GM23338 (cell line): ENCODE data around the gene GNAI3. TPM values are rescaled to one million over a fixed set of nuclear protein-coding genes. Genes with fewer than 3 reads are reported as not detected.

Source experiments
- ATAC-seq: fragments of 200-7000 bp; cut with Tn5 transposase; 3 replicates; pipeline ENCODE4 v1.9.1; 2020
- DNase-seq: peaks from one replicate; pipeline ENCODE4 v3.0.0-alpha.2; 2015; ENCODE audit warnings: low spot score
- H2AFZ ChIP-seq: fragments of 200-600 bp; sonication (generic); 2 replicates; pipeline ENCODE4 v1.8.0; 2016; ENCODE audit warnings: antibody characterized with exemption, mild to moderate bottlenecking, moderate library complexity
- H3F3A ChIP-seq: fragments of 200-600 bp; sonication (generic); replicated peaks from 2 replicates; pipeline ENCODE4 v1.8.0; 2017; ENCODE audit warnings: antibody characterized with exemption, mixed run types, low read depth
- H3K27ac ChIP-seq: fragments of 200-600 bp; sonication (generic); 2 replicates; pipeline ENCODE4 v1.6.1; 2016; ENCODE audit warnings: low read depth
- H3K27me3 ChIP-seq: fragments of 200-600 bp; sonication (generic); 2 replicates; pipeline ENCODE4 v1.8.0; 2016; ENCODE audit warnings: mild to moderate bottlenecking, mixed run types, moderate library complexity; ENCODE audit not compliant: insufficient read depth
- H3K36me3 ChIP-seq: fragments of 200-600 bp; sonication (generic); 2 replicates; pipeline ENCODE4 v1.8.0; 2016; ENCODE audit warnings: mild to moderate bottlenecking; ENCODE audit not compliant: insufficient read depth
- H3K4me1 ChIP-seq: fragments of 200-600 bp; sonication (generic); 2 replicates; pipeline ENCODE4 v1.8.0; 2016; ENCODE audit warnings: mild to moderate bottlenecking, moderate library complexity; ENCODE audit not compliant: insufficient read depth
- H3K4me2 ChIP-seq: fragments of 200-600 bp; sonication (generic); 2 replicates; pipeline ENCODE4 v1.7.1; 2017; ENCODE audit warnings: mixed run types
- H3K4me3 ChIP-seq: fragments of 200-600 bp; sonication (generic); 2 replicates; pipeline ENCODE4 v1.6.1; 2016; ENCODE audit warnings: mixed run types
- H3K79me2 ChIP-seq: fragments of 200-600 bp; sonication (generic); replicated peaks from 2 replicates; pipeline ENCODE4 v1.8.0; 2017; ENCODE audit warnings: mild to moderate bottlenecking; ENCODE audit not compliant: insufficient read depth
- H3K9me2 ChIP-seq: fragments of 200-600 bp; sonication (generic); 2 replicates; pipeline ENCODE4 v1.8.0; 2017; ENCODE audit not compliant: insufficient read depth
- H4K20me1 ChIP-seq: fragments of 200-600 bp; sonication (generic); replicated peaks from 2 replicates; pipeline ENCODE4 v1.8.0; 2017; ENCODE audit warnings: mild to moderate bottlenecking; ENCODE audit not compliant: insufficient read depth
- H3K27ac Mint-ChIP-seq: 2 replicates; pipeline ENCODE4 v1.8.0; 2020; ENCODE audit warnings: inconsistent platforms, mild to moderate bottlenecking, moderate library complexity, mixed read lengths
- H3K27me3 Mint-ChIP-seq: 3 replicates; pipeline ENCODE4 v1.8.0; 2022; ENCODE audit warnings: low read depth, mild to moderate bottlenecking, moderate library complexity, mixed read lengths, inconsistent platforms; ENCODE audit not compliant: insufficient read depth, poor library complexity
- H3K36me3 Mint-ChIP-seq: 3 replicates; pipeline ENCODE4 v1.8.0; 2021; ENCODE audit warnings: low read depth, mild to moderate bottlenecking, inconsistent platforms, moderate library complexity, mixed read lengths
- H3K4me1 Mint-ChIP-seq: 3 replicates; pipeline ENCODE4 v1.8.0; 2020; ENCODE audit warnings: mild to moderate bottlenecking, inconsistent platforms, mixed read lengths
- H3K4me3 Mint-ChIP-seq: 3 replicates; pipeline ENCODE4 v1.8.0; 2021; ENCODE audit warnings: moderate library complexity, mild to moderate bottlenecking, inconsistent platforms, mixed read lengths
- H3K9me3 Mint-ChIP-seq: 3 replicates; pipeline ENCODE4 v1.8.0; 2020; ENCODE audit warnings: moderate library complexity, mild to moderate bottlenecking, inconsistent platforms, mixed read lengths
- CREB1 ChIP-seq: fragments of 250-450 bp; sonication (Bioruptor Pico); IDR thresholded peaks from 2 replicates; pipeline ENCODE4 v1.5.0; 2020; ENCODE audit warnings: low read depth, mild to moderate bottlenecking, moderate library complexity
- EZH2 ChIP-seq: fragments of 200-600 bp; sonication (generic); IDR thresholded peaks from one replicate; pipeline ENCODE4 v1.8.0; 2017; ENCODE audit warnings: antibody characterized with exemption, mild to moderate bottlenecking, low read depth; ENCODE audit not compliant: unreplicated experiment
- EZH2phosphoT487 ChIP-seq: fragments of 200-600 bp; sonication (generic); IDR thresholded peaks from one replicate; pipeline ENCODE4 v1.8.1; 2018; ENCODE audit warnings: antibody characterized with exemption; ENCODE audit not compliant: unreplicated experiment
- JUNB ChIP-seq: IDR thresholded peaks from one replicate; pipeline ENCODE4 v1.6.1; 2016; ENCODE audit warnings: antibody characterized with exemption; ENCODE audit not compliant: unreplicated experiment
- NANOG ChIP-seq: IDR thresholded peaks from 2 replicates; pipeline ENCODE4 v1.6.1; 2016; ENCODE audit warnings: antibody characterized with exemption, borderline replicate concordance
- POLR2AphosphoS5 ChIP-seq: IDR thresholded peaks from 2 replicates; pipeline ENCODE4 v1.6.1; 2016; ENCODE audit warnings: antibody characterized with exemption, low read depth
- STAT1 ChIP-seq: IDR thresholded peaks from one replicate; pipeline ENCODE4 v1.6.1; 2016; ENCODE audit warnings: antibody characterized with exemption; ENCODE audit not compliant: unreplicated experiment
- ZNF114 ChIP-seq: fragments of 250-450 bp; sonication (Bioruptor Pico); IDR thresholded peaks from 2 replicates; pipeline ENCODE4 v1.5.0; 2020; ENCODE audit warnings: mild to moderate bottlenecking, moderate library complexity
- polyA plus RNA-seq: library from polyadenylated mRNA; unstranded; fragments of >200 nt; fragmentation: Nextera tagmentation; extraction: Ambion mirVana; gene quantifications from 2 replicates; pipeline ENCODE4 v1.2.1, GENCODE V29; 2016
- total RNA-seq: library from RNA; depleted of rRNA; stranded (reverse); fragments of >200 nt; shearing (Covaris generic); gene quantifications from 2 replicates; pipeline ENCODE4 v1.2.3, GENCODE V29; 2014
- TF ChIP-seq, protein P1 (sequence below), 2 experiments: fragments of 200-600 bp in 1 of 2; sonication (generic) in 1 of 2; conservative IDR thresholded peaks; 2 replicates each; pipeline versions ENCODE4 v1.5.1 to v1.6.1; 2016 to 2017; ENCODE audit warnings: antibody characterized with exemption in 2 of 2, low read depth in 2 of 2, mild to moderate bottlenecking in 2 of 2, moderate library complexity in 1 of 2
- TF ChIP-seq, protein P2 (sequence below): IDR thresholded peaks from one replicate; pipeline ENCODE4 v1.6.1; 2018; ENCODE audit warnings: antibody characterized with exemption; ENCODE audit not compliant: unreplicated experiment
- TF ChIP-seq, protein P3 (sequence below): IDR thresholded peaks from 2 replicates; pipeline ENCODE4 v1.6.1; 2016; ENCODE audit warnings: antibody characterized with exemption

Gene GNAI3
- total and polyA plus RNA-seq, 2 experiments from 2014 or later: 4.5 to 10.2 TPM

- no peak for TF ChIP-seq CREB1 (CRISPR knock-in tag)
- TF ChIP-seq, protein P1, sequence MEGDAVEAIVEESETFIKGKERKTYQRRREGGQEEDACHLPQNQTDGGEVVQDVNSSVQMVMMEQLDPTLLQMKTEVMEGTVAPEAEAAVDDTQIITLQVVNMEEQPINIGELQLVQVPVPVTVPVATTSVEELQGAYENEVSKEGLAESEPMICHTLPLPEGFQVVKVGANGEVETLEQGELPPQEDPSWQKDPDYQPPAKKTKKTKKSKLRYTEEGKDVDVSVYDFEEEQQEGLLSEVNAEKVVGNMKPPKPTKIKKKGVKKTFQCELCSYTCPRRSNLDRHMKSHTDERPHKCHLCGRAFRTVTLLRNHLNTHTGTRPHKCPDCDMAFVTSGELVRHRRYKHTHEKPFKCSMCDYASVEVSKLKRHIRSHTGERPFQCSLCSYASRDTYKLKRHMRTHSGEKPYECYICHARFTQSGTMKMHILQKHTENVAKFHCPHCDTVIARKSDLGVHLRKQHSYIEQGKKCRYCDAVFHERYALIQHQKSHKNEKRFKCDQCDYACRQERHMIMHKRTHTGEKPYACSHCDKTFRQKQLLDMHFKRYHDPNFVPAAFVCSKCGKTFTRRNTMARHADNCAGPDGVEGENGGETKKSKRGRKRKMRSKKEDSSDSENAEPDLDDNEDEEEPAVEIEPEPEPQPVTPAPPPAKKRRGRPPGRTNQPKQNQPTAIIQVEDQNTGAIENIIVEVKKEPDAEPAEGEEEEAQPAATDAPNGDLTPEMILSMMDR (conservative IDR thresholded peaks at IDR 0.05; ENCODE audit: low read depth in 2 of 2): no peak
- TF ChIP-seq EZH2: no peak
- TF ChIP-seq, protein P2, sequence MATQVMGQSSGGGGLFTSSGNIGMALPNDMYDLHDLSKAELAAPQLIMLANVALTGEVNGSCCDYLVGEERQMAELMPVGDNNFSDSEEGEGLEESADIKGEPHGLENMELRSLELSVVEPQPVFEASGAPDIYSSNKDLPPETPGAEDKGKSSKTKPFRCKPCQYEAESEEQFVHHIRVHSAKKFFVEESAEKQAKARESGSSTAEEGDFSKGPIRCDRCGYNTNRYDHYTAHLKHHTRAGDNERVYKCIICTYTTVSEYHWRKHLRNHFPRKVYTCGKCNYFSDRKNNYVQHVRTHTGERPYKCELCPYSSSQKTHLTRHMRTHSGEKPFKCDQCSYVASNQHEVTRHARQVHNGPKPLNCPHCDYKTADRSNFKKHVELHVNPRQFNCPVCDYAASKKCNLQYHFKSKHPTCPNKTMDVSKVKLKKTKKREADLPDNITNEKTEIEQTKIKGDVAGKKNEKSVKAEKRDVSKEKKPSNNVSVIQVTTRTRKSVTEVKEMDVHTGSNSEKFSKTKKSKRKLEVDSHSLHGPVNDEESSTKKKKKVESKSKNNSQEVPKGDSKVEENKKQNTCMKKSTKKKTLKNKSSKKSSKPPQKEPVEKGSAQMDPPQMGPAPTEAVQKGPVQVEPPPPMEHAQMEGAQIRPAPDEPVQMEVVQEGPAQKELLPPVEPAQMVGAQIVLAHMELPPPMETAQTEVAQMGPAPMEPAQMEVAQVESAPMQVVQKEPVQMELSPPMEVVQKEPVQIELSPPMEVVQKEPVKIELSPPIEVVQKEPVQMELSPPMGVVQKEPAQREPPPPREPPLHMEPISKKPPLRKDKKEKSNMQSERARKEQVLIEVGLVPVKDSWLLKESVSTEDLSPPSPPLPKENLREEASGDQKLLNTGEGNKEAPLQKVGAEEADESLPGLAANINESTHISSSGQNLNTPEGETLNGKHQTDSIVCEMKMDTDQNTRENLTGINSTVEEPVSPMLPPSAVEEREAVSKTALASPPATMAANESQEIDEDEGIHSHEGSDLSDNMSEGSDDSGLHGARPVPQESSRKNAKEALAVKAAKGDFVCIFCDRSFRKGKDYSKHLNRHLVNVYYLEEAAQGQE: no peak
- TF ChIP-seq ZNF114 (CRISPR knock-in tag): no peak
- no peak for TF ChIP-seq NANOG
- no peak for TF ChIP-seq STAT1
- no peak for TF ChIP-seq JUNB
Observed at GRCh38 chr1:109589177-109589576, 40.8 kb downstream of the GNAI3 start (continued).

DNA sequence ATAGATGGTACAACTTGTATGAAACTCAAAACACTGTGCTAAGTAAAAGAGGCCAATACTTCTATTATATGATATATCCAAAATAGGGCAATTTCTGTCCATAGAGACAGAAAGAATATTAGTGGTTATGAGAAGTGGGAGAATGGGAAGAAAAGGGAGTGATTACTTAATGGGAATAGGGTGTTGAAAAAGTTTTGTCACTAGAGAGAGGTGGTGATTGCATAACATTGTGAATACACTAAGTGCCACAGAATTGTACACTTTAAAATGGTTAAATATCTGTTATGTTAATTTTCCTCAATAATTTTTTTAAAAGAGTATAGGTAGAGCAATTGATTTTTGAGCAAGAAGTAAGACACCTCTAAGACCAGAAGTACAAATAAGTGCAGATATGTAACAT lies 41.3 kb downstream of the GNAI3 start:
- Mint-ChIP-seq H3K27ac (no peak overlapping the region), H3K9me3 (no peaks in the 10 kb centered on the region), H3K4me3 (no peak overlapping the region)

More for the DNA sequence above, 41.3 kb downstream of the GNAI3 start:
- Histone ChIP-seq H3K27me3 (no peaks in the 10 kb centered on the region), H4K20me1 (no peaks in the 10 kb centered on the region; the same call in 1 of the 2 replicates), H3K79me2 (no peaks in the 10 kb centered on the region), H3K36me3 (peaks cover 37% of the 10 kb centered on the region), H3K27ac (no peak overlapping the region), H3K4me2 (no peak overlapping the region), H3K4me1 (no peaks in the 10 kb centered on the region), H3K9me2 (no peaks in the 10 kb centered on the region), H2AFZ (no peak overlapping the region), H3K4me3 (no peak overlapping the region), H3F3A (no peaks in the 10 kb centered on the region)
- no peaks in the 10 kb centered on the region for H3K4me1 Mint-ChIP-seq
- DNase-seq (no peak), ATAC-seq (no peak)
- TF ChIP-seq POLR2AphosphoS5 (no peak), STAT1 (no peak), ZNF114 (CRISPR knock-in tag) (no peak), EZH2phosphoT487 (no peak)
- TF ChIP-seq, protein P3, sequence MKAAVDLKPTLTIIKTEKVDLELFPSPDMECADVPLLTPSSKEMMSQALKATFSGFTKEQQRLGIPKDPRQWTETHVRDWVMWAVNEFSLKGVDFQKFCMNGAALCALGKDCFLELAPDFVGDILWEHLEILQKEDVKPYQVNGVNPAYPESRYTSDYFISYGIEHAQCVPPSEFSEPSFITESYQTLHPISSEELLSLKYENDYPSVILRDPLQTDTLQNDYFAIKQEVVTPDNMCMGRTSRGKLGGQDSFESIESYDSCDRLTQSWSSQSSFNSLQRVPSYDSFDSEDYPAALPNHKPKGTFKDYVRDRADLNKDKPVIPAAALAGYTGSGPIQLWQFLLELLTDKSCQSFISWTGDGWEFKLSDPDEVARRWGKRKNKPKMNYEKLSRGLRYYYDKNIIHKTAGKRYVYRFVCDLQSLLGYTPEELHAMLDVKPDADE: no peak
- peaks cover 34% of the 10 kb centered on the region; the same call in 2 of the 3 replicates for H3K36me3 Mint-ChIP-seq
- no peaks in the 10 kb centered on the region for H3K27me3 Mint-ChIP-seq
